OCI-LY1 (cell line): Measurements from ENCODE around the gene STARD13.

Source experiments
- H2AFZ ChIP-seq: fragments of 200-600 bp; sonication (generic), shearing (Covaris generic); 2 replicates; pipeline ENCODE4 v1.6.0; 2014; ENCODE audit warnings: antibody characterized with exemption, mild to moderate bottlenecking, low read length
- H3F3A ChIP-seq: fragments of 200-600 bp; sonication (generic), shearing (Covaris generic); 2 replicates; pipeline ENCODE4 v1.6.0; 2014; ENCODE audit warnings: mild to moderate bottlenecking, antibody characterized with exemption, low read length, moderate library complexity; ENCODE audit not compliant: insufficient read depth
- H3K27ac ChIP-seq: fragments of 200-600 bp; sonication (generic); 2 replicates; pipeline ENCODE4 v1.5.1; 2014; ENCODE audit warnings: low read length, mixed run types, mild to moderate bottlenecking, low read depth; ENCODE audit not compliant: poor library complexity, severe bottlenecking
- H3K27me3 ChIP-seq: fragments of 200-600 bp; sonication (generic); 2 replicates; pipeline ENCODE4 v1.6.0; 2014; ENCODE audit warnings: antibody characterized with exemption, mild to moderate bottlenecking, low read length, moderate library complexity; ENCODE audit not compliant: insufficient read depth
- H3K36me3 ChIP-seq: fragments of 200-600 bp; sonication (generic); 2 replicates; pipeline ENCODE4 v1.6.1; 2014; ENCODE audit warnings: mild to moderate bottlenecking, antibody characterized with exemption, low read length, moderate library complexity, mixed read lengths; ENCODE audit not compliant: insufficient read depth
- H3K4me1 ChIP-seq: fragments of 200-600 bp; sonication (generic); 2 replicates; pipeline ENCODE4 v1.5.1; 2014; ENCODE audit warnings: mild to moderate bottlenecking, low read length, moderate library complexity; ENCODE audit not compliant: insufficient read depth, severe bottlenecking
- H3K4me2 ChIP-seq: fragments of 200-600 bp; sonication (generic), shearing (Covaris generic); 2 replicates; pipeline ENCODE4 v1.6.1; 2014; ENCODE audit warnings: low read length
- H3K4me3 ChIP-seq: fragments of 200-600 bp; sonication (generic); 2 replicates; pipeline ENCODE4 v1.5.1; 2014; ENCODE audit warnings: low read length, low read depth, mild to moderate bottlenecking, mixed read lengths; ENCODE audit not compliant: poor library complexity, severe bottlenecking
- H3K79me2 ChIP-seq: fragments of 200-600 bp; shearing (Covaris generic); 2 replicates; pipeline ENCODE4 v1.6.1; 2016; ENCODE audit warnings: mixed run types, low read length, mixed read lengths; ENCODE audit not compliant: insufficient read depth
- H3K9ac ChIP-seq: fragments of 200-600 bp; sonication (generic), shearing (Covaris generic); 2 replicates; pipeline ENCODE4 v1.6.1; 2014; ENCODE audit warnings: mild to moderate bottlenecking, low read length, mixed read lengths
- H3K9me2 ChIP-seq: fragments of 200-600 bp; sonication (generic), shearing (Covaris generic); 2 replicates; pipeline ENCODE4 v1.6.1; 2014; ENCODE audit warnings: low read depth, mild to moderate bottlenecking, low read length, mixed read lengths
- H3K9me3 ChIP-seq: fragments of 200-600 bp; shearing (Covaris generic); 2 replicates; pipeline ENCODE4 v1.6.1; 2014; ENCODE audit warnings: low read length, mixed read lengths
- H4K20me1 ChIP-seq: fragments of 200-600 bp; sonication (generic), shearing (Covaris generic); 2 replicates; pipeline ENCODE4 v1.6.0; 2016; ENCODE audit warnings: mild to moderate bottlenecking, low read length; ENCODE audit not compliant: insufficient read depth
- CTCF ChIP-seq: fragments of 200-600 bp; sonication (generic), shearing (Covaris generic); IDR thresholded peaks from 2 replicates; pipeline ENCODE4 v1.5.1; 2017; ENCODE audit warnings: mild to moderate bottlenecking, antibody characterized with exemption, low read length, moderate library complexity, mixed read lengths
- EZH2 ChIP-seq: fragments of 200-600 bp; sonication (generic), shearing (Covaris generic); IDR thresholded peaks from 2 replicates; pipeline ENCODE4 v1.8.0; 2017; ENCODE audit warnings: borderline replicate concordance, mixed run types, mild to moderate bottlenecking, antibody characterized with exemption, low read length, moderate library complexity, mixed read lengths

STARD13 gene

GRCh38 chr13:33152389-33152788, 133.2 kb downstream of the STARD13 start:
- Histone ChIP-seq H3K27ac (no peak overlapping the region), H4K20me1 (no peaks in the 10 kb centered on the region), H3K4me2 (no peak overlapping the region), H3K36me3 (no peaks in the 10 kb centered on the region), H3F3A (no peaks in the 10 kb centered on the region), H3K9me3 (no peaks in the 10 kb centered on the region), H3K9ac (no peak overlapping the region), H3K4me3 (no peak overlapping the region), H3K4me1 (no peaks in the 10 kb centered on the region), H2AFZ (no peak overlapping the region), H3K27me3 (no peaks in the 10 kb centered on the region), H3K9me2 (no peaks in the 10 kb centered on the region), H3K79me2 (no peaks in the 10 kb centered on the region)
- TF ChIP-seq CTCF (no peak), EZH2 (no peak)

GRCh38 chr13:33150662-33151061, 134.9 kb downstream of the STARD13 start:
- H3K27me3 ChIP-seq = no peaks in the 10 kb centered on the region
- no peak overlapping the region for H2AFZ ChIP-seq
- no peaks in the 10 kb centered on the region for H3K79me2 ChIP-seq
- no peaks in the 10 kb centered on the region for H3K9me2 ChIP-seq
- no peak overlapping the region for H3K27ac ChIP-seq
- H3F3A ChIP-seq = no peaks in the 10 kb centered on the region
- H3K4me3 ChIP-seq = no peak overlapping the region
- TF ChIP-seq EZH2 (no peak), CTCF (no peak)
- H3K36me3 ChIP-seq = no peaks in the 10 kb centered on the region
- no peaks in the 10 kb centered on the region for H3K4me1 ChIP-seq
- no peak overlapping the region for H3K4me2 ChIP-seq
- no peaks in the 10 kb centered on the region for H3K9me3 ChIP-seq
- no peaks in the 10 kb centered on the region for H4K20me1 ChIP-seq
- H3K9ac ChIP-seq = no peak overlapping the region

GRCh38 chr13:33150126-33150525, 135.4 kb downstream of the STARD13 start:
- TF ChIP-seq EZH2 = no peak
- no peak for TF ChIP-seq CTCF
- H3K9me2 ChIP-seq = no peaks in the 10 kb centered on the region

More at GRCh38 chr13:33150126-33150525, 135.4 kb downstream of the STARD13 start:
- no peaks in the 10 kb centered on the region for H3K27me3 ChIP-seq
- no peak overlapping the region for H3K9ac ChIP-seq
- no peak overlapping the region for H3K4me2 ChIP-seq
- H4K20me1 ChIP-seq = no peaks in the 10 kb centered on the region
- no peaks in the 10 kb centered on the region for H3K4me1 ChIP-seq
- no peak overlapping the region for H2AFZ ChIP-seq
- H3K27ac ChIP-seq = no peak overlapping the region
- no peaks in the 10 kb centered on the region for H3F3A ChIP-seq
- H3K4me3 ChIP-seq = no peak overlapping the region
- H3K79me2 ChIP-seq = no peaks in the 10 kb centered on the region
- no peaks in the 10 kb centered on the region for H3K36me3 ChIP-seq
- H3K9me3 ChIP-seq = no peaks in the 10 kb centered on the region
